Left lung (tissue), 10 donors: ENCODE measurements around the gene NFKB1. TPM values are rescaled to one million over a fixed set of nuclear protein-coding genes. Genes with fewer than 3 reads are reported as not detected.

Source experiments
- ATAC-seq: fragments of 200-7000 bp; cut with Tn5 transposase; one replicate; pipeline ENCODE4 v1.9.1; 2020; ENCODE audit warnings: moderate library complexity
- DNase-seq, 4 donors: peaks; one replicate each; pipeline ENCODE4 v3.0.0-alpha.2; 2013 to 2020
- H3K27ac ChIP-seq, 2 donors: fragments of 200-600 bp; sonication (generic) in 1 of 2; one replicate each; pipeline versions ENCODE4 v1.5.0 to v1.8.0; 2020 to 2021
- H3K27me3 ChIP-seq, 2 donors: fragments of 200-600 bp; sonication (generic) in 1 of 2; one replicate each; pipeline versions ENCODE4 v1.5.0 to v1.8.0; 2020 to 2021
- H3K36me3 ChIP-seq, 2 donors: fragments of 200-600 bp; sonication (generic) in 1 of 2; one replicate each; pipeline versions ENCODE4 v1.5.0 to v1.8.0; 2020 to 2021
- H3K4me1 ChIP-seq, 2 donors: fragments of 200-600 bp; one replicate each; pipeline ENCODE4 v1.8.0; 2021
- H3K4me3 ChIP-seq, 2 donors: fragments of 200-600 bp; sonication (generic) in 1 of 2; one replicate each; pipeline versions ENCODE4 v1.5.0 to v1.8.0; 2020 to 2021; ENCODE audit warnings: mild to moderate bottlenecking in 1 of 2
- H3K9me3 ChIP-seq, 2 donors: fragments of 200-600 bp; sonication (generic) in 1 of 2; one replicate each; pipeline versions ENCODE4 v1.5.0 to v1.8.0; 2020 to 2021
- CTCF ChIP-seq, 2 donors: fragments of 200-600 bp; sonication (generic) in 1 of 2; IDR thresholded peaks; one replicate each; pipeline versions ENCODE4 v1.5.0 to v1.8.0; 2021; ENCODE audit warnings: antibody characterized with exemption in 2 of 2
- intact Hi-C, 2 donors: fragments of 100-400 bp; cut with DNase I; formaldehyde crosslinking; loops; one replicate each; pipeline versions ENCODE4 v1.11.2 to v1.14.2; 2022
- polyA plus RNA-seq, 6 donors: library from polyadenylated mRNA; unstranded; fragments of 120-200 nt; gene quantifications; one replicate each; pipeline ENCODE4 v1.2.1, GENCODE V29; 2013; ENCODE audit not compliant: insufficient read length in 6 of 6
- total RNA-seq, 2 donors: library from RNA; stranded (reverse); fragmentation: NEBNext Ultra II Directional; extraction: Animal tissue kit (Norgen Biotek cat#: 25700); gene quantifications; one replicate each; pipeline ENCODE4 v1.2.1, GENCODE V29; 2021
- donor health status: DM: no; HTN: yes; CAD: no.
- donor health status: DM: no; HTN: no; CAD: no.

NFKB1 gene
- total and polyA plus RNA-seq, 8 donors: 34.0 to 57.6 (median 39.2) TPM

DNA sequence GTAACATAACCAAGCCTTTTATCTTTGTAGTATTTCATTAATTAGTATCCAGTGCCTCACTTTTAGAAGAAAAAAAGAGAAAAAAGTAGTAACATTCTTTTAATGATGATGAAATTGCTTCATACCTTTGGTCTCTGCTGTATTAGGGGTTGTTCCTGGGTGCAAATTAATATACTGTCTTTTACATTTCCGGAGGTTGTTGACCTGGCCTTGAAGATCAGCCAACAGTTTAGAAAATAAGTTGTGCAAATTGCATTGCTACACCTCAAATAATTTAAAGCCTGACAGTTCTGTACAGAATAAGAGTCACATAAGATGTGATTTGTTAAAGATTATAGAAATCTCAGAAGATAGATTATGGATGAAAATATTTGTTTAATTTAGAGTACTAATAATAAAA lies 3.8 kb downstream of the NFKB1 start:
- ATAC-seq (no peak), DNase-seq (no peak)
- TF ChIP-seq CTCF (IDR thresholded peaks at IDR 0.05): no peak
- Histone ChIP-seq H3K4me1 (peaks cover 23 to 71% of the 10 kb centered on the region in 2 donors), H3K9me3 (no peaks in the 10 kb centered on the region), H3K36me3 (no peaks in the 10 kb centered on the region), H3K27ac (no peak overlapping the region), H3K27me3 (no peaks in the 10 kb centered on the region), H3K4me3 (peak overlapping the region in 1 of 2 donors; percentile 83)
- intact Hi-C loops: no loop called here

GRCh38 chr4:102505708-102506107 lies 4.5 kb downstream of the NFKB1 start:
- H3K4me1 ChIP-seq: peaks cover 23 to 67% of the 10 kb centered on the region in 2 donors
- no peaks in the 10 kb centered on the region for H3K27me3 ChIP-seq
- no peak overlapping the region for H3K4me3 ChIP-seq
- no peak for TF ChIP-seq CTCF (IDR thresholded peaks at IDR 0.05)
- no peaks in the 10 kb centered on the region for H3K36me3 ChIP-seq
- no peaks in the 10 kb centered on the region for H3K9me3 ChIP-seq
- no peak for DNase-seq
- no peak overlapping the region for H3K27ac ChIP-seq
- intact Hi-C loops: no loop called here
- ATAC-seq: no peak

- H3K9me3 ChIP-seq: no peaks in the 10 kb centered on the region
Measured at GRCh38 chr4:102506523-102506922, 5.4 kb downstream of the NFKB1 start.

DNA sequence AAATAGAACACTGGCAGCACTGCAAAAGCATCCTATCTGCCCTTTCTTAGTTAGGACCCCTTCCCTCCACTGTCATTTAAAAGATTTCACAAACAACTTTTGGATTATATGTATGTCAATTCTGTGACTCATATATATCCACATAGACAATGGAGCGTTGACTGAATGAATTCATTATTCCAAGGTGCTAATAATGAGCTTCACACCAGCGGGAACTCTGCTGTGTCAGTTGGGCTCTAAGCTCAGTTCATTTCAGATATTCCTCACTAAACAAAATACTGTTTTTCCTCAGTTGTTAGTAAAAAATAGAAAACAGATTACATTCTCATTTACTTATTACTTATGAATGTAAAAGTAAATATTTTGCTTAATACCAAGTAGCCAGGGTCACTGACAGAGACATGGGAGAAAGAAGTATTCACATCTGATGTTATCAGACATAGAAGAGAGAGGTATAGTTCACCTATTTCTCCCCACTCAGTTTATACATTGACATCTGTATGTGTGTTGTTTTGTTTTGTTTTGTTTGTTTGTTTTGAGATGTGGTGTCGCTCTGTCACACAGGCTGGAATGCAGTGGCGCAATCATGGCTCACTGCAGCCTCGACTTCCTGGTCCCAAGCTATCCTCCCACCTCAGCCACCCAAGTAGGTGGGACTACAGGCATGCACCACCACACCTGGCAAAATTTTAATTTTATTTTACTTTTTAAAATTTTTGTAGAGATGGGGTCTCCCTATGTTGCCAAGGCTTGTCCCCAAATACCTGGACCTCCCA lies 10.9 kb downstream of the NFKB1 start:
- DNase-seq: no peak
- intact Hi-C loops: no loop called here
- Histone ChIP-seq H3K4me1 (peaks cover 0 to 27% of the 10 kb centered on the region in 2 donors), H3K36me3 (no peaks in the 10 kb centered on the region), H3K27me3 (no peaks in the 10 kb centered on the region), H3K4me3 (no peak overlapping the region), H3K9me3 (no peaks in the 10 kb centered on the region), H3K27ac (no peak overlapping the region)
- ATAC-seq: no peak
- TF ChIP-seq CTCF (IDR thresholded peaks at IDR 0.05): no peak

More at GRCh38 chr4:102506523-102506922, 5.4 kb downstream of the NFKB1 start:
- DNase-seq: no peak
- intact Hi-C loops: no loop called here
- Histone ChIP-seq H3K4me3 (no peak overlapping the region), H3K4me1 (peaks cover 23 to 70% of the 10 kb centered on the region in 2 donors), H3K36me3 (no peaks in the 10 kb centered on the region), H3K27ac (no peak overlapping the region), H3K27me3 (no peaks in the 10 kb centered on the region)
- TF ChIP-seq CTCF (IDR thresholded peaks at IDR 0.05): no peak
- ATAC-seq: no peak

DNA sequence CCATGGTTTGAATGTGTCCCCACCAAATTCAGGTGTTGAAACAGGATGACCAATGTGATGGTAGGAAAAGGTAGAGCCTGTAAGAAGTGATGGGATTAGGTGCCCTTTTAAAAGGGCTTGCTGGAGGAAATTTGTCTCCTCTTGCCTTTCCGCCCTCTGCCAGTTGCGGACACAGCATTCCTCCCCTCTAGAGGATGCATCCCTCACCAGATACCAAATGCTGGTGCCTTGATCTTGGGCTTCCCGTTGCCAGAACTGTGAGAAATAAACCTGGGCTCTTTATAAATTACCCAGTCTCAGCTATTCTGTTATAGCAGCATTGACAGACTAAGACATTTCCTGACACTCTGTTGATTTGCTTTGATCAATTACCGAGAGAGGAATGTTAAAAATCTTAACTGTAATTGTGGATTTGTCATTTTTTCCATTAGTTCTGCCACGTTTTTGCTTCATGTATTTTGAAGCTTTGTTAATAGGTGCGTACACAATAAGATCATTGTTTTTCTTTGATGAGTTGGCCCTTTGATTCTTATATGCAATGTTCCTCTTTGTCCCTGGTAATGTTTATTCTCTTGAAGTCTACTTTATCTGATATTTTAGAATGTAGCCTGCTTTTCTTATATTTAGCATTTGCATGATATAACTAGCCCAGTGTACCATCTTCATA lies 13.3 kb downstream of the NFKB1 start:
- peaks cover 9 to 19% of the 10 kb centered on the region in 2 donors for H3K4me1 ChIP-seq
- DNase-seq: no peak
- no peak overlapping the region for H3K27ac ChIP-seq
- H3K27me3 ChIP-seq: no peaks in the 10 kb centered on the region
- H3K36me3 ChIP-seq: no peaks in the 10 kb centered on the region
- no peaks in the 10 kb centered on the region for H3K9me3 ChIP-seq
- H3K4me3 ChIP-seq: no peak overlapping the region
- intact Hi-C loops: no loop called here
- no peak for ATAC-seq
- no peak for TF ChIP-seq CTCF (IDR thresholded peaks at IDR 0.05)
